Stimulated activated CD8-positive, alpha-beta memory T cell treated with anti-CD3 and anti-CD28 coated beads, Interleukin-4, amount 100 ng/mL, for 48 hours (primary cell): Measurements from ENCODE around the gene BRICD5.

Experiments used
- DNase-seq: peaks from one replicate; pipeline ENCODE4 v3.0.0-alpha.2; 2020

The BRICD5 gene

DNA sequence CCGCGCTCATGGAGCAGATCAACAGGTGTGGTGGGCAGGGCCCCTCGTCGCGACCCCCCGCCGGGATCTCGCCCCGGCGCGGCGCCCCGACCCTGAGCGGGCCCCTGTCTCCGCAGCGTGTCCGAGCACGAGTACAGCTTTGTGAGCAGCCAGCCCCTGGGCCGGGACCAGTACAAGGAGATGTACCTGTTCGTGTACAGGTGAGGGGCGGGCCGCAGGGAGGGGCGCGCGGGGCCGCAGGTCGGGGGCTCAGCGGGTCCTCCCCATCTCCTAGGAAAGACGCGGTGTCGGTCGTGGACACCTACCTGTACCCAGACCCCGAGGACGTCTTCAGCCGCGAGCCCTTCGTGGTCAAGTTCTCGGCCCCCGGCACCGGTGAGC, 26.4 kb upstream of the BRICD5 start:
- no peak for DNase-seq

- no peak for DNase-seq
Observed at GRCh38 chr16:2236337-2237101, 25.9 kb upstream of the BRICD5 start, which contains the start of gene DNASE1L2. Gene DNASE1L2 (plus strand): TSS chr16:2236444. CDS start chr16:2236817, 373 bp downstream.

DNA sequence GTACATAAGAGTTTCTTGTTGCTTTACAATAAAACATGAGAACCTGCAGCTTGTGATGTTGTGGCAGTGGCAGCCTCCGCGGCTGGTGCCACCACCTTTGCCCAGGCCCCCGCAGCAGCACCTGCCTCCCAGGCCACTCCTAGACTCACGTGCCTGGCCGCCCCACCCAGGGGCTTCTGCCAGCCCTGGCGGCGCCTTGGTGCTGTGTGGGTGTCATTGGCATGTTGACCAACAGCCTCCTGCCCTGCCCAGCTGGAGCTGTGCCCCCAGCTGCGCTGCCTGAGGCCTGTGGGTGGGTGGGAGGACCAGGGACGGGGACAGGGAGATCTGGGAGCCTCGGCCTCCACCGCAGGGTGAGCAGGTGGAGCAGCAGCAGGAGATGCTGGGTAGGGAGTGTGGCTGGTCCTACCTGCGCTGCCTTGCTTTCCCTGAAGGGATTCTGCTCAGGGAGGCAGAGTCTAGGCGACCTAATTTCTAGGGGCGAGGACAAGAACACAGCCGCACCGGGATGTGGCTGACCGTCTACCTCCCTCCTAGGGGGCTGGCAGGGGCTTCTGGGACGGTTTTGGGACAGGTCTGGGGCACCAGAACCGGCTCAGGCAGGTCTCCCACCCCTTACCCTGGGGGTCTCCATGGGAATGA, 25.2 kb upstream of the BRICD5 start:
- DNase-seq, result no peak

DNA sequence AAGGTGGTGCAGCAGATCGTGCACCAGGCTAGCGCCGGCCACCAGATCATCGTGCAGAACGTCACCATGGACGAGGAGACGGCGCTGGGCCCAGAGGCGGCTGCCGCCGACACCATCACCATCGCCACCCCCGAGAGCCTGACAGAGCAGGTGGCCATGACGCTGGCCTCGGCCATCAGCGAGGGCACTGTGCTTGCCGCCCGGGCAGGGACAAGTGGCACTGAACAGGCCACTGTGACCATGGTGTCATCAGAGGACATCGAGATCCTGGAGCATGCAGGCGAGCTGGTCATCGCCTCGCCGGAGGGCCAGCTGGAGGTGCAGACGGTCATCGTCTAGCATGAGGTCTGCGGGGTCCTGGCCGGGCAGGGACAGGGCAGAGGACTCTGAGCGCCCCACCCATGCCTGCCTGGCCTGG, 24.6 kb upstream of the BRICD5 start:
- DNase-seq, result no peak

- DNase-seq, result no peak
Observed at GRCh38 chr16:2234813-2235170, 24.1 kb upstream of the BRICD5 start.

DNA sequence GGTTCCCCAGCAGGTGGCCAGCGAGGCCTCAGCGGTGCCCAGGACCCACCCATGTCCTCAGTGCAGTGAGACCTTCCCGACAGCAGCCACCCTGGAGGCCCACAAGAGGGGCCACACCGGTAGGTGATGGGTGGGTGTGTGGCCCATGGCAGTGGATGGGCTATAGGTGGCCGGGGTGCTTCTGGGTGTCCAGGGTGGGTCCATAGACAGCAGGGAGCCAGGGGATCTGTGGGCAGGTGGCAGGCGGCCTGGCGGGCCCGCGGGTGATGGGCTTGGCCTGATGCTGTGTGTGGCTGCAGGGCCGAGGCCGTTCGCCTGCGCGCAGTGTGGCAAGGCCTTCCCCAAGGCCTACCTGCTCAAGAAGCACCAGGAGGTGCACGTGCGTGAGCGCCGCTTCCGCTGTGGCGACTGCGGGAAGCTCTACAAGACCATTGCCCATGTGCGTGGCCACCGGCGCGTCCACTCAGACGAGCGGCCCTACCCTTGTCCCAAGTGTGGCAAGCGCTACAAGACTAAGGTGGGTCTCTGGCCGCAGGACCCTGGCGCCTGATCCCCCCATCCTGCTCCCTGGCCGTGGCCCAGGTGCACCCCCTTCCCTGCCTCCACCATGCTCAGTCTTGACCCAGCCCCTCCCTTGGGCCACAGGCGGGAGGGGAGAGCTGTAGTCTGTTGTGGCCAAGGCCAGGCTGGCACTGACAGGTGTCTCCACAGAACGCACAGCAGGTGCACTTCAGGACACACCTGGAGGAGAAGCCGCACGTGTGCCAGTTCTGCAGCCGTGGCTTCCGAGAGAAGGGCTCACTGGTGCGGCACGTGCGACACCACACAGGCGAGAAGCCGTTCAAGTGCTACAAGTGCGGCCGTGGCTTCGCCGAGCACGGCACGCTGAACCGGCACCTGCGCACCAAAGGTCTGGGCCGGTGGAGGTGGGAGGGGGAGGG, 23.5 kb upstream of the BRICD5 start:
- no peak for DNase-seq

DNA sequence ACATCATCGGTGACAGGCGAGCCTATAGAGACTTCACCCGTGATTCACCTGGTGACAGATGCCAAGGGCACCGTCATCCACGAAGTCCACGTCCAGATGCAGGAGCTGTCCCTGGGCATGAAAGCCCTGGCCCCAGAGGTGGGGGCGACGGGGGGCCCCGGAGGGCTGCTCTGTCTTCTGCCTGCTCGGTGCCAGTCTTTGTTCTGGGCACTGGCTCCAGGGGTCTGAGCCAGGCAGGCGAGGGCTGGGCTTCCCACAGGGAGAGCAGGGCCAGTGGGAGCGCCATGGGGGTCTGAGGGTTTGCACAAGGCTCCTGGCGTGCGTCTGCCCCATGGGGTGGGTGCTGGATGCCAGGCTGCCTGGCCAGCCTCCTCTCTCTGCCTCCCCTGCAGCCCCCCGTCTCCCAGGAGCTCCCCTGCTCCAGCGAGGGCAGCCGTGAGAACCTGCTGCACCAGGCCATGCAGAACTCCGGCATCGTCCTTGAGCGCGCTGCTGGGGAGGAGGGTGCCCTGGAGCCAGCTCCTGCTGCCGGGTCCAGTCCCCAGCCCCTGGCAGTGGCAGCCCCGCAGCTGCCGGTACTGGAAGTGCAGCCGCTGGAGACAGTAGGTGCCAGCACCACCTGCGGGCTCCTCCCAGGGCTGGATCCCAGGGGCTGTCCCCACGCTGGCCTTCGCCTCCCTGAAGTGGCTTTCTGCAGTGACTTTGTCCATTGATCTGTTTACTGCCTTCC, 22.5 kb upstream of the BRICD5 start:
- no peak for DNase-seq

DNA sequence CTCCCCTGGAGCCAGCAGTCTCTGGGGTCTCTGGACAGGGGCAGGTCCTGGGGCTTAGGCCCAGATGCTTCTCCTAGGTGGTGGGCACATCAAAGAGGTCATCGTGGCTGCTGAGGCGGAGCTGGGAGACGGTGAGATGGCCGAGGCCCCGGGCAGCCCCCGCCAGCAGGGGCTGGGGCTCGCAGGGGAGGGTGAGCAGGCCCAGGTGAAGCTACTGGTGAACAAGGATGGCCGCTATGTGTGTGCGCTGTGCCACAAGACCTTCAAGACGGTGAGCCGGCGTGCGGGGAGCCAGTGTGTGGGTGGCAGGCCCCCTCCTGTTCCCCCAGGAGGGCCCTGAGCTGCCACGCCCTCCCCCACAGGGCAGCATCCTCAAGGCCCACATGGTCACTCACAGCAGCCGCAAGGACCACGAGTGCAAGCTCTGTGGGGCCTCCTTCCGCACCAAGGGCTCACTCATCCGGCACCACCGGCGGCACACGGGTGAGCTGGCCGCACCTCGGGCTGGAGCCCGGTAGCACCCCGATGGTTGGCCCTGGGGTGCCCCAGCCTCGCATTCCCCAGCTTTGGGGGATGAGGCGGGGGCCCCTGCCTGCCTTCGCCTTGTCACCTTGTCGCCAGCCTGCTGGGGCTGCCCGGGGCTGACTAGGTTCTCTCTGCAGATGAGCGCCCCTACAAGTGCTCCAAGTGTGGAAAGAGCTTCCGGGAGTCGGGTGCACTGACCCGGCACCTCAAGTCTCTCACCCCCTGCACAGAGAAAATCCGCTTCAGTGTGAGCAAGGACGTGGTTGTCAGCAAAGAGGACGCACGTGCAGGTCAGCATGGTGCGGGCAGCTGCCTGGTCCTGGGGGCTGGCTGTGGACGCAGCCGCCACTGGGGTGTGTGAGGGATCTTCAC, 21.7 kb upstream of the BRICD5 start:
- DNase-seq, result no peak

- DNase-seq, result no peak
Observed at GRCh38 chr16:2231016-2231931, 20.6 kb upstream of the BRICD5 start.

DNA sequence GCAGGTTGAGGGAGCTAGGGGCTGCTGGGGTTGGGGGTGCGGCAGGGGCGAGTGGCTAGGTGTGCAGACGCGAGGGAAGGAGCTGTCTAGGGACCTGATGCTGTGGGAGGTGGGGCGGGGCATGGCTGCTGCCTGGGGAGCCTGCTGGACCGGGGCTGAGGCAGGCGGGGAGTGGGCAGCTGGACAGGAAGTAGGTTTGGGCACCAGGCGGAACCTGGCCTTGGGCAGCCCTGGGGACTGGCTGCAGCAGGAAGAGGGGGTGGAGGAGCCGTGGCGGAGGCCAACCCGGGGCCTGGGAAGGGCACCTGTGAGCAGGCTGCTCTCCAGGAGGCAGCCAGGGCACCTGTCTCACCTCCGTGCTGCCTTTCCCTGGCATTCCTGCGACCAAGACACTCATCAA, 19.7 kb upstream of the BRICD5 start:
- DNase-seq, result no peak

DNA sequence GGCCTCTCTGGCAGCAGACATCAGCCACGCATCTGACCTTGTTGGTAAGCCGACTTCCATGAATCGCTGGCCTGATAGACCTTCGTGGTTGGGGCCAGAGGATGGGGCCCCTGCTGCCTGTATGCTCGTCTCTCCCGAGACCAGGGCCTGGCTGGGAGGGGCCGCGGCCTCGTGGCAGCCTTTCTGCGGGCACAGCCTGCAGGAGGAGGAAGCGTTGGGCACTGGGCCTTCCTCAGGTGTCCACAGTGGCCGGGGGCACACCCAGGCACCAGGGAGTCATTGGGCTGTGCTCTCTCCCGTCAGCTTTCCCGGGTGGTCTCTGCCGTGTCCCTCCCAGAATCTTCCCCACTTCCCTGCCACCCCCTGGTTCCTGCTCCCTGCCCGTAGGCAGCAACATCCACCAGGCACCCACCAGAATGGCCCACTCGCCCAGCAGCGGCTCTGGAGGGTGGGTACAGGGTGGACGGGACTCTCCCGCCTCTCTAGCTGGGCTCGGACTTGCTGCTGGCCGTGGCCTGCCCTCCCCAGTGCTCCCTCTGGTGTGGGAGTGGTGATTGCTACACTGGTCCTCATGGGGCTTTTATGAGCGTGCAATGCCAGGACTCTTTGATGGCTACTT, 19.1 kb upstream of the BRICD5 start:
- no peak for DNase-seq

DNA sequence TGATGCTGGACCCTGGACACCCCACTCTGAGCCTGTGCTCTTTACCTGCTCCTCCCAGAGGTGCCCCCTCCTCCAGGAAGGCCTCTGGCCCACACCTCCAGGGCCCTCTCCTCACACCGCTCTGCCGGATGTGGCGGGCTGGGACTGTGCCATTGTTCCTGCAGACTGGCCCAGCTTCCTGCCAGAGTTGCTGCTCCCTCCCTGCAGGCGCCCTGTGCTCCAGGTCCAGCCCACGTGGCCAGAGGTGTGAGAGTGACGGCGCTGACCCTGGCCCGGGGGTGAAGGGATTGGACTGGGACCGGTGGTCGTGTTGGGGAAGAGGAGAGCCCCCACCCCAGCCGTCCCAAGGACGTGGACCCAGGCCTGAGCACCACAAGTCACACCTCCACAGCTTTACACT, 18.4 kb upstream of the BRICD5 start:
- no peak for DNase-seq

DNA sequence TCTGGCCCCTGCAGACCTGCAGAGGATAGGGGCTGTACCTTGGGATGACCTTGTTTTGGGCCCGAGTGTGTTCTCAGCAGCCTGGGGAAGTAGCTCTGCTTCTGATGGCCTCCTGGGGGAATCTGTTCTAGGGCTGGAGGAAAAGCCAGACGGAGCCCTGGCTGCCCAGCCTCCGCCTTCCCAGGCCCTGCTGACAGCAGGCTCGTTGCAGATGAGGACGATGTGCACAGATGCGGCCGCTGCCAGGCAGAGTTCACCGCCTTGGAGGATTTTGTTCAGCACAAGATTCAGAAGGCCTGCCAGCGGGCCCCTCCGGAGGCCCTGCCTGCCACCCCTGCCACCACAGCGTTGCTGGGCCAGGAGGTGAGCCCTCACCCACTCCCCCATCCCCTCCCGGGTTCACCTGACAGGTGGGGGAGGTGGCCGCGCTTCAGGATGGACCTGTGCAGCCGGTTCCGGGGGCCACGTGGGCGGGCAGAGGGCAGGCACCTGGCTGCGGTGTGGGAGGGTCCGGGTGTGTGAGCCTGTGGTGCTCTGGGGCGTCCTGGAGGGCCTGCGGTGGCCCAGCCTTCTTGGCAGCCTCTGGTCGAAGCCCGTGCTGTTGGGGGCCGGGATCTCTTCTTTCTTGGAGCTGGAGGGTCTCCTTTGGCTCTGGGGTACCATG, 17.6 kb upstream of the BRICD5 start:
- no peak for DNase-seq

DNA sequence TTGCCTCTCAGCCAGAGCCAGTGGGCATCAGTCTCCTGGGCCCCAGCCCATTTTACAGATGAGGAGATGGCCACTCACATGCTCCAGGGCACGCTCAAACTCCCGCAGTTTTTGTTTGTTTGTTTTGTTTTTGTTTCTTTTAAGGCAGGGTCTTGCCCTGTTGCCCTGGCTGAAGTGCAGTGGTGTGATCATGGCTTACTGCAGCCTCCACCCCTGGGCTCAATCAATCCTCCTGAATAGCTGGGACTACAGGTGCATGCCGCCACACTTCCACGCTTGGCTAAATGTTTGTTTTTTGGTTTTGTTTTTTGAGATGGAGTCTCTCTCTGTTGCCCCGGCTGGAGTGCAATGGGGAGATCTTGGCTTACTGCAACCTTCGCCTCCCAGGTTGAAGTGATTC, 16.3 kb upstream of the BRICD5 start:
- DNase-seq, result no peak

DNA sequence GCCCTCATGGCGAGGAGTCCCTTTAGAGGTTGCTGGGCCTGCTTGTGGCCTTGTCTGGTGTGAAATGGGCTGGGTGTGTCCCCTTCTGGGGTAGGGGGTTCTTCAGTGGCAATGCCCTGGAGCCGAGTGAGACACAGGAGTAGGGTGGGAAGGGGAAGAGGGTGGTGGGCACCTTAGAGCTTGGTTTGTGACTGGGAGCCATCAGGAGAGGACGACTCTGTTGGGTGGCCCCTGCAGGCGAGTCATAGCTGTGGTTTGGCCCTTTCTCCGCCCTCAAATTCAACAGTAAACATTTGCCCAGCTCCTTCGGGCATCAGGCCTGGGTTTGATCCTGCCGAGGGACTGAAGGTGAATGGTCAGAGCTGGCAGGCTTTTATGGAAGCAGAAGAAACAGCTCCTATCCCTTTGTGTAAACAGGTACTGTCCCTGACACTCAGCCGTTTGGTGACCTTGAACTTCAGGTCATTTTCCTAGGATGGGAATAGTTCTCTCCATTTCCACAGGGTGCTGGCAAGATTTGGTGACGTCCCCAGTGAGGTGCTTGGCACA, 15.7 kb upstream of the BRICD5 start:
- no peak for DNase-seq

DNA sequence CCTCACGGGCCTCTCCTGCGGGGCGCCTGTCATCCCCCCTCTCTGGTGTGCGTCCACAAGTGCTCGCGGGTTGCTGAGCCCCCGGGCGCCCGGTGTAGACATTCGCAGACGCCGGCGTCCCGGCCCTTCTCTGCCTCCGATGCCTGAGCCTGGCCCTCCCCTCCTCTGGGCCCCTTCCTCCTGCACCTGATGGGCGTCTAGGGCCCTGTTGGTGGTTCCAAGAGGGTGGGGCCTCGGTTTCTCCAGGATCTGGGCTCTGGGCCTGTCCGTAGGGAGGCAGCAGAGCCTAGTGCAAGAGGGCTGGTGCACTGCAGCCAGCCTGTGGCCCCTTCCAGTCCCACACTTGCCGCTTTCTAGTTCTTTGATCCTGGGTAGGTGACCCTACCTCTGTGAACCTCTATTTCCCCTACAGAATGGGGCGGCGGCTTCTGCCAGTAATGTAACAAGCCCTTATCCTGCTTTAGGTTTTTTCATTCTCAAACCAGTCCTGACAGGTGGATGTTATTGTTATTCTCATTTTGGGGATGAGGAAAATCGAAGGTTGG, 13.4 kb upstream of the BRICD5 start:
- peak; percentile 58 for DNase-seq

DNA sequence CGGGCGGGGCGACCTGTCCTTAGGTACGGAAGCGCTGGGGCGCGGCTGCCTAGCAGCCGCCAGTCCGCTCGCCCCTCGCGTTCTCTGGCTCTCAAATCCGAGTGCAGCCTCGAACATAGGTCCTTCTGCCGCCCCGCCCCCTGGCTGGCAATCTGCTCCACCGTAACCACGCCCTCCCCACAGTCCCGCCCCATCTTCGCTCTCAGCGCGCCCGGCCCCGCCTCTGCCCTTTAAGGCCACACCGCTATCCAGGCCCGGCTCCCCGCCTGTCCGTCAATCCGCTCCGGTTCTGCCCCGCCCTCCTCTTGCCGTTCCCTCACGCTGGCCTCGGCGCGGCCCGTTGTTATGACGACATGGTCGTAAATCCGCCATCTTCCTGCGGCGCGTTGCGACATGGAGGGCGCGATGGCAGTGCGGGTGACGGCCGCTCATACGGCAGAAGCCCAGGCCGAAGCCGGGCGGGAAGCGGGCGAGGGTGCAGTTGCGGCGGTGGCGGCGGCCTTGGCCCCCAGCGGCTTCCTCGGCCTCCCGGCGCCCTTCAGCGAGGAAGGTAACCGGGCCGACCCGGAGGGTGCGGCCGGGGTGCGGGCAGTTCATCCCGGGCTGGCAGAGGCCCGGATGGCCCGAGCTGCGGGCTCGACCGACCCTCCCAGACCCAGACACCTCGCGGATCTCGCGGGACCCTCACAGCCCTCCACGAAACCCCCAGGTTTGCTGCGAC, 12.7 kb upstream of the BRICD5 start, which contains the start of gene E4F1:
E4F1 (plus strand) TSS at position 371 of the 721 bp plus-strand sequence; CDS start at position 394, 23 bp downstream.
- peak; percentile 100 for DNase-seq

GRCh38 chr16:2216330-2216729, 5.7 kb upstream of the BRICD5 start:
- no peak for DNase-seq
